Measurements from ENCODE around the gene RBPJL. TPM values are rescaled to one million over a fixed set of nuclear protein-coding genes. Genes with fewer than 3 reads are reported as not detected.

The RBPJL gene
- total and polyA plus RNA-seq, 2 of the 13 experiments (the other 11 are each of a cell fraction or from before 2014, with no cell fraction given) = not detected

- TF ChIP-seq NFIB (CRISPR knock-in tag; IDR thresholded peaks at IDR 0.05; ENCODE audit: borderline replicate concordance) (no peak), TAF15 (IDR thresholded peaks at IDR 0.05; ENCODE audit: low read depth, low read length, poor library complexity, severe bottlenecking) (no peak), ZNF34 (CRISPR knock-in tag; IDR thresholded peaks at IDR 0.05; ENCODE audit: borderline replicate concordance) (peak; percentile 46; the same call in 1 of the 2 replicates), HMGA1 (CRISPR knock-in tag; conservative IDR thresholded peaks at IDR 0.05) (0 out of 2 replicates have a peak, but pooled peaks have one; percentile 53), ZBTB39 (CRISPR knock-in tag; IDR thresholded peaks at IDR 0.05) (0 out of 2 replicates have a peak, but pooled peaks have one; percentile 6), ZNF383 (CRISPR knock-in tag; IDR thresholded peaks at IDR 0.05; ENCODE audit: borderline replicate concordance) (no peak), PPARG (CRISPR knock-in tag; conservative IDR thresholded peaks at IDR 0.05) (no peak), ZNF12 (CRISPR knock-in tag; IDR thresholded peaks at IDR 0.05) (no peak), KLF6 (CRISPR knock-in tag; IDR thresholded peaks at IDR 0.05) (peak; percentile 68; the same call in 1 of the 2 replicates), CCDC6 (CRISPR knock-in tag; IDR thresholded peaks at IDR 0.05) (no peak), IRX3 (CRISPR knock-in tag; IDR thresholded peaks at IDR 0.05; ENCODE audit: borderline replicate concordance, low read depth) (no peak), THYN1 (CRISPR knock-in tag; IDR thresholded peaks at IDR 0.05; ENCODE audit: borderline replicate concordance, low read depth) (no peak), YEATS2 (CRISPR knock-in tag; IDR thresholded peaks at IDR 0.05; ENCODE audit: borderline replicate concordance) (no peak), REPIN1 (CRISPR knock-in tag; IDR thresholded peaks at IDR 0.05; ENCODE audit: borderline replicate concordance, low read depth) (no peak), NCOA2 (CRISPR knock-in tag; IDR thresholded peaks at IDR 0.05) (no peak)
- TF ChIP-seq, protein P1, sequence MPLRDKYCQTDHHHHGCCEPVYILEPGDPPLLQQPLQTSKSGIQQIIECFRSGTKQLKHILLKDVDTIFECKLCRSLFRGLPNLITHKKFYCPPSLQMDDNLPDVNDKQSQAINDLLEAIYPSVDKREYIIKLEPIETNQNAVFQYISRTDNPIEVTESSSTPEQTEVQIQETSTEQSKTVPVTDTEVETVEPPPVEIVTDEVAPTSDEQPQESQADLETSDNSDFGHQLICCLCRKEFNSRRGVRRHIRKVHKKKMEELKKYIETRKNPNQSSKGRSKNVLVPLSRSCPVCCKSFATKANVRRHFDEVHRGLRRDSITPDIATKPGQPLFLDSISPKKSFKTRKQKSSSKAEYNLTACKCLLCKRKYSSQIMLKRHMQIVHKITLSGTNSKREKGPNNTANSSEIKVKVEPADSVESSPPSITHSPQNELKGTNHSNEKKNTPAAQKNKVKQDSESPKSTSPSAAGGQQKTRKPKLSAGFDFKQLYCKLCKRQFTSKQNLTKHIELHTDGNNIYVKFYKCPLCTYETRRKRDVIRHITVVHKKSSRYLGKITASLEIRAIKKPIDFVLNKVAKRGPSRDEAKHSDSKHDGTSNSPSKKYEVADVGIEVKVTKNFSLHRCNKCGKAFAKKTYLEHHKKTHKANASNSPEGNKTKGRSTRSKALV (CRISPR knock-in tag; IDR thresholded peaks at IDR 0.05) = no peak
- TF ChIP-seq, protein P2, sequence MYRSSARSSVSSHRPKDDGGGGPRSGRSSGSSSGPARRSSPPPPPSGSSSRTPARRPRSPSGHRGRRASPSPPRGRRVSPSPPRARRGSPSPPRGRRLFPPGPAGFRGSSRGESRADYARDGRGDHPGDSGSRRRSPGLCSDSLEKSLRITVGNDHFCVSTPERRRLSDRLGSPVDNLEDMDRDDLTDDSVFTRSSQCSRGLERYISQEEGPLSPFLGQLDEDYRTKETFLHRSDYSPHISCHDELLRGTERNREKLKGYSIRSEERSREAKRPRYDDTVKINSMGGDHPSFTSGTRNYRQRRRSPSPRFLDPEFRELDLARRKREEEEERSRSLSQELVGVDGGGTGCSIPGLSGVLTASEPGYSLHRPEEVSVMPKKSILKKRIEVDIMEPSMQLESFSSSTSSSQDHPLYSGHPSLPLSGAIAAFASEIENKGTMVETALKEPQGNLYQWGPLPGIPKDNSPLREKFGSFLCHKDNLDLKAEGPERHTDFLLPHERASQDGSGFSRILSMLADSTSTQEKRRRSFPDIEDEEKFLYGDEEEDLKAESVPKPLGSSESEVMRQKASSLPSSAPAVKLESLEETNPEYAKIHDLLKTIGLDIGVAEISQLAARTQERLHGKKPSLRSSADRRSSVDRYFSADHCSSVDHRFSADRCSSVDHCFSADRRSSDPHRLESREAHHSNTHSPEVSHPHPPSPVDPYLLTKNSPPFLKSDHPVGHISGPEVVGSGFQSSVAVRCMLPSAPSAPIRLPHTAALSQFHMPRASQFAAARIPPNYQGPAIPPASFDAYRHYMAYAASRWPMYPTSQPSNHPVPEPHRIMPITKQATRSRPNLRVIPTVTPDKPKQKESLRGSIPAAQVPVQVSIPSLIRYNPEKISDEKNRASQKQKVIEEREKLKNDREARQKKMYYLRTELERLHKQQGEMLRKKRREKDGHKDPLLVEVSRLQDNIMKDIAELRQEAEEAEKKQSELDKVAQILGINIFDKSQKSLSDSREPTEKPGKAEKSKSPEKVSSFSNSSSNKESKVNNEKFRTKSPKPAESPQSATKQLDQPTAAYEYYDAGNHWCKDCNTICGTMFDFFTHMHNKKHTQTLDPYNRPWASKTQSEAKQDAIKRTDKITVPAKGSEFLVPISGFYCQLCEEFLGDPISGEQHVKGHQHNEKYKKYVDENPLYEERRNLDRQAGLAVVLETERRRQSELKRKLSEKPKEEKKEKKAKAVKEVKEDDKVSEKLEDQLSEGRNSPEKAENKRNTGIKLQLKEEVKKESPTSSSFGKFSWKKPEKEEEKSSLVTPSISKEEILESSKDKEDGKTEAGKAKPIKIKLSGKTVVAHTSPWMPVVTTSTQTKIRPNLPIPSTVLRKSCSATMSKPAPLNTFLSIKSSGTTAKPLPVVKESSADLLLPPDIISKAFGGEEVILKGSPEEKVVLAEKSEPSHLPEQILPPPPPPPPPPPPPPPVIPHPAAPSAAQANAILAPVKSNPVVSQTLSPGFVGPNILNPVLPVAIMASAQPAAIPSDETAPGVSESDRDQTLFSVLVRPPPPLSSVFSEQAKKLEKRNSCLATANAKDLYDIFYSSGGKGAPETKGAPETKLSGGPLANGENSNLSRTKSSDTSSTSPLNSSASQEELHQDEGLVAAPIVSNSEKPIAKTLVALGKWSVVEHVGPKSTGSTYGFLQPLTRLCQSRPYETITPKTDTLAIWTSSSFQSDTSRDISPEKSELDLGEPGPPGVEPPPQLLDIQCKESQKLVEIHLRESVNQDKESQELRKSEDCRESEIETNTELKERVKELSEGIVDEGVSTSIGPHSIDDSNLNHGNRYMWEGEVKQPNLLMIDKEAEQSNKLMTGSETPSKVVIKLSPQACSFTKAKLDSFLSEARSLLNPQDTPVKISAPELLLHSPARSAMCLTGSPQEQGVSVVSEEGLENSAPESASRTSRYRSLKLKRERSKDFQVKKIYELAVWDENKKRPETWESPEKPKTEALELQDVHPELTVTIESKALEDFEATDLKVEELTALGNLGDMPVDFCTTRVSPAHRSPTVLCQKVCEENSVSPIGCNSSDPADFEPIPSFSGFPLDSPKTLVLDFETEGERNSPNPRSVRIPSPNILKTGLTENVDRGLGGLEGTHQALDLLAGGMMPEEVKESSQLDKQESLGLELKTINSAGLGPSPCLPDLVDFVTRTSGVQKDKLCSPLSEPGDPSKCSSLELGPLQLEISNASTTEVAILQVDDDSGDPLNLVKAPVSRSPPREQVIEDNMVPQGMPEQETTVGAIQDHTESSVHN (CRISPR knock-in tag; IDR thresholded peaks at IDR 0.05) = no peak
Observed at GRCh38 chr20:45337367-45338120, 30.9 kb downstream of the RBPJL start (continued).

Measured in HepG2 (cell line).